Measurements from ENCODE around the gene DYNC2H1. TPM values are rescaled to one million over a fixed set of nuclear protein-coding genes. Genes with fewer than 3 reads are reported as not detected.

The DYNC2H1 gene
- total RNA-seq, 1 experiment from 2014 or later, result 17.2 TPM

GRCh38 chr11:103344886-103345285 lies 235.7 kb downstream of the DYNC2H1 start:
- CTCF ChIA-PET, result no interaction called here
- H3K4me3 Mint-ChIP-seq, result no peak overlapping the region

GRCh38 chr11:103349595-103349994 lies 240.4 kb downstream of the DYNC2H1 start:
- H3K4me3 Mint-ChIP-seq, result no peak overlapping the region
- peaks cover 5% of the 10 kb centered on the region; the same call in 1 of the 2 replicates for H3K36me3 Mint-ChIP-seq
- no peak overlapping the region for H3K27ac Mint-ChIP-seq
- ChIA-PET POLR2A (no interaction called here), CTCF (no interaction called here)
- H3K4me1 Mint-ChIP-seq, result peaks cover 15% of the 10 kb centered on the region
- peaks cover 6% of the 10 kb centered on the region; the same call in 1 of the 2 replicates for H3K9me3 Mint-ChIP-seq
- ATAC-seq (no peak), DNase-seq (ENCODE audit: low spot score) (no peak)
- TF ChIP-seq FOXP1 (CRISPR knock-in tag; IDR thresholded peaks at IDR 0.05; ENCODE audit: borderline replicate concordance) (no peak), MLX (CRISPR knock-in tag; IDR thresholded peaks at IDR 0.05) (no peak), RELA (CRISPR knock-in tag; IDR thresholded peaks at IDR 0.05; ENCODE audit: borderline replicate concordance) (no peak), ZNF317 (CRISPR knock-in tag; IDR thresholded peaks at IDR 0.05; ENCODE audit: borderline replicate concordance, low read depth) (no peak), MXD4 (CRISPR knock-in tag; IDR thresholded peaks at IDR 0.05; ENCODE audit: borderline replicate concordance) (no peak), CTCF (IDR thresholded peaks at IDR 0.05) (no peak), ZNF425 (CRISPR knock-in tag; conservative IDR thresholded peaks at IDR 0.05) (no peak), NFATC4 (CRISPR knock-in tag; IDR thresholded peaks at IDR 0.05) (no peak)
- no peaks in the 10 kb centered on the region for H3K27me3 Mint-ChIP-seq (ENCODE audit: low read depth)

More at GRCh38 chr11:103344886-103345285, 235.7 kb downstream of the DYNC2H1 start:
- no peak overlapping the region for H3K27ac Mint-ChIP-seq
- peaks cover 17% of the 10 kb centered on the region for H3K36me3 Mint-ChIP-seq
- DNase-seq (ENCODE audit: low spot score) (no peak), ATAC-seq (no peak)
- peaks cover 25% of the 10 kb centered on the region for H3K4me1 Mint-ChIP-seq
- TF ChIP-seq SMAD4 (CRISPR knock-in tag; IDR thresholded peaks at IDR 0.05) (no peak), ATF6 (CRISPR knock-in tag; IDR thresholded peaks at IDR 0.05) (no peak), MLX (CRISPR knock-in tag; IDR thresholded peaks at IDR 0.05) (no peak), CREM (CRISPR knock-in tag; IDR thresholded peaks at IDR 0.05) (no peak), TCF7 (CRISPR knock-in tag; IDR thresholded peaks at IDR 0.05; ENCODE audit: low read depth) (no peak), MAX (CRISPR knock-in tag; IDR thresholded peaks at IDR 0.05) (no peak), ZBTB21 (CRISPR knock-in tag; IDR thresholded peaks at IDR 0.05; ENCODE audit: borderline replicate concordance) (no peak), CDX4 (CRISPR knock-in tag; IDR thresholded peaks at IDR 0.05; ENCODE audit: borderline replicate concordance) (no peak), HMGA2 (CRISPR knock-in tag; IDR thresholded peaks at IDR 0.05) (no peak), ELF4 (CRISPR knock-in tag; IDR thresholded peaks at IDR 0.05; ENCODE audit: low read depth) (no peak), IRF2 (CRISPR knock-in tag; IDR thresholded peaks at IDR 0.05; ENCODE audit: borderline replicate concordance, low read depth) (no peak), MXD4 (CRISPR knock-in tag; IDR thresholded peaks at IDR 0.05; ENCODE audit: borderline replicate concordance) (no peak), CTCF (IDR thresholded peaks at IDR 0.05) (no peak), SOX15 (CRISPR knock-in tag; IDR thresholded peaks at IDR 0.05) (no peak), ZNF232 (CRISPR knock-in tag; IDR thresholded peaks at IDR 0.05) (no peak), KAT7 (CRISPR knock-in tag; IDR thresholded peaks at IDR 0.05; ENCODE audit: borderline replicate concordance) (no peak), ZNF416 (CRISPR knock-in tag; IDR thresholded peaks at IDR 0.05) (no peak)
- H3K9me3 Mint-ChIP-seq, result peaks cover 5% of the 10 kb centered on the region; the same call in 1 of the 2 replicates
- POLR2A ChIA-PET, result no interaction called here
- no peaks in the 10 kb centered on the region for H3K27me3 Mint-ChIP-seq (ENCODE audit: low read depth)

All from WTC11 (cell line).